HL-60 (cell line): ENCODE data around the gene PARD3.

Experiments
- DNase-seq, 2 experiments: peaks; one replicate each; pipeline ENCODE4 v3.0.0-alpha.2; 2010 to 2020; ENCODE audit warnings: low read depth in 1 of 2, low spot score in 1 of 2
- H3K27ac ChIP-seq: fragments of 250-450 bp; sonication (Bioruptor Pico); replicated peaks from 2 replicates; pipeline ENCODE4 v1.5.1; 2020; ENCODE audit warnings: mild to moderate bottlenecking, moderate library complexity
- H3K27me3 ChIP-seq: fragments of 250-450 bp; sonication (Bioruptor Pico); 2 replicates; pipeline ENCODE4 v1.5.1; 2021; ENCODE audit warnings: mild to moderate bottlenecking, moderate library complexity; ENCODE audit not compliant: insufficient read depth, poor library complexity, severe bottlenecking
- H3K4me3 ChIP-seq: replicated peaks from 2 replicates; pipeline ENCODE4 v1.5.1; 2011; ENCODE audit warnings: mild to moderate bottlenecking, control low read depth, low read length; ENCODE audit not compliant: insufficient read depth
- CTCF ChIP-seq: IDR thresholded peaks from one replicate; pipeline ENCODE4 v1.5.1; 2011; ENCODE audit warnings: low read length, control low read depth, inconsistent platforms; ENCODE audit not compliant: insufficient read depth
- GABPA ChIP-seq: IDR thresholded peaks from 2 replicates; pipeline ENCODE4 v1.6.1; 2012; ENCODE audit warnings: low read depth
- POLR2AphosphoS5 ChIP-seq: IDR thresholded peaks from 2 replicates; pipeline ENCODE4 v1.6.1; 2012; ENCODE audit warnings: low read depth
- SPI1 ChIP-seq: IDR thresholded peaks from 2 replicates; pipeline ENCODE4 v1.6.1; 2012; ENCODE audit warnings: low read depth, mild to moderate bottlenecking, borderline replicate concordance
- TF ChIP-seq, protein P1 (sequence below): IDR thresholded peaks from 2 replicates; pipeline ENCODE4 v1.6.1; 2012; ENCODE audit warnings: low read depth; ENCODE audit not compliant: insufficient replicate concordance

Gene PARD3

GRCh38 chr10:34116220-34116641 is 698.9 kb downstream of the PARD3 start:
- Histone ChIP-seq H3K4me3 (no peak overlapping the region), H3K27me3 (no peaks in the 10 kb centered on the region), H3K27ac (no peak overlapping the region)
- no peak for TF ChIP-seq GABPA
- no peak for TF ChIP-seq POLR2AphosphoS5
- TF ChIP-seq, protein P1, sequence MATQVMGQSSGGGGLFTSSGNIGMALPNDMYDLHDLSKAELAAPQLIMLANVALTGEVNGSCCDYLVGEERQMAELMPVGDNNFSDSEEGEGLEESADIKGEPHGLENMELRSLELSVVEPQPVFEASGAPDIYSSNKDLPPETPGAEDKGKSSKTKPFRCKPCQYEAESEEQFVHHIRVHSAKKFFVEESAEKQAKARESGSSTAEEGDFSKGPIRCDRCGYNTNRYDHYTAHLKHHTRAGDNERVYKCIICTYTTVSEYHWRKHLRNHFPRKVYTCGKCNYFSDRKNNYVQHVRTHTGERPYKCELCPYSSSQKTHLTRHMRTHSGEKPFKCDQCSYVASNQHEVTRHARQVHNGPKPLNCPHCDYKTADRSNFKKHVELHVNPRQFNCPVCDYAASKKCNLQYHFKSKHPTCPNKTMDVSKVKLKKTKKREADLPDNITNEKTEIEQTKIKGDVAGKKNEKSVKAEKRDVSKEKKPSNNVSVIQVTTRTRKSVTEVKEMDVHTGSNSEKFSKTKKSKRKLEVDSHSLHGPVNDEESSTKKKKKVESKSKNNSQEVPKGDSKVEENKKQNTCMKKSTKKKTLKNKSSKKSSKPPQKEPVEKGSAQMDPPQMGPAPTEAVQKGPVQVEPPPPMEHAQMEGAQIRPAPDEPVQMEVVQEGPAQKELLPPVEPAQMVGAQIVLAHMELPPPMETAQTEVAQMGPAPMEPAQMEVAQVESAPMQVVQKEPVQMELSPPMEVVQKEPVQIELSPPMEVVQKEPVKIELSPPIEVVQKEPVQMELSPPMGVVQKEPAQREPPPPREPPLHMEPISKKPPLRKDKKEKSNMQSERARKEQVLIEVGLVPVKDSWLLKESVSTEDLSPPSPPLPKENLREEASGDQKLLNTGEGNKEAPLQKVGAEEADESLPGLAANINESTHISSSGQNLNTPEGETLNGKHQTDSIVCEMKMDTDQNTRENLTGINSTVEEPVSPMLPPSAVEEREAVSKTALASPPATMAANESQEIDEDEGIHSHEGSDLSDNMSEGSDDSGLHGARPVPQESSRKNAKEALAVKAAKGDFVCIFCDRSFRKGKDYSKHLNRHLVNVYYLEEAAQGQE = no peak
- no peak for TF ChIP-seq SPI1
- no peak for DNase-seq

DNA sequence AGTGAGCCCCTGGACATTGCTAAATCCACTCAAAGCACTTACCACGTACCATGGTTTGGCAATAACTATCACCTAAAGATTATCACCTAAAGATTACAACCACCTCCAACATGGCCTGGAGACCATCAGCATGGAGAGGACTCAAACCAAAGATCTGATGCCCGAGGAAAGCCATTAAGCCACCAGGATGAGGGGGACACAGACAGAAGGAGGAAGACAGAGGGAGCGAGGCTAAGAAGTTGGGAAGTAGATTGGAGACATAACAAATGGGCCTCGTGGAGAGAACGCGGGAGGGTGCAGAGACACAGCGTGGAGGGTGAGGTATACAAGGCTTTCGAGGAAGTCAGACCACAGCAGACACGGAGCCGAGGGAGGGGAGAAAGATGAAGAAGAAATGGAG is 700.2 kb downstream of the PARD3 start:
- H3K27ac ChIP-seq = no peak overlapping the region
- no peak overlapping the region for H3K4me3 ChIP-seq
- H3K27me3 ChIP-seq = no peaks in the 10 kb centered on the region
- DNase-seq = no peak
- TF ChIP-seq GABPA (no peak), POLR2AphosphoS5 (no peak), SPI1 (no peak), CTCF (no peak)
- TF ChIP-seq, protein P1 = no peak

GRCh38 chr10:34113504-34114225 is 701.4 kb downstream of the PARD3 start:
- Histone ChIP-seq H3K27me3 (no peaks in the 10 kb centered on the region), H3K4me3 (no peak overlapping the region), H3K27ac (no peak overlapping the region)
- DNase-seq = no peak
- no peak for TF ChIP-seq GABPA
- no peak for TF ChIP-seq CTCF
- TF ChIP-seq, protein P1 = no peak
- TF ChIP-seq POLR2AphosphoS5 = no peak
- TF ChIP-seq SPI1 = no peak
